Type B pancreatic cell (in vitro differentiated cells): ENCODE results near the gene FCHSD2. TPM values are rescaled to one million over a fixed set of nuclear protein-coding genes. Genes with fewer than 3 reads are reported as not detected.

Source experiments
- DNase-seq: peaks from one replicate; pipeline ENCODE4 v3.0.0; 2021; ENCODE audit warnings: mixed read lengths; ENCODE audit not compliant: unreplicated experiment; ENCODE audit errors: extremely low spot score
- H3K27ac Mint-ChIP-seq: 2 replicates; pipeline ENCODE4 v1.8.0; 2021; ENCODE audit warnings: mild to moderate bottlenecking, mixed read lengths
- H3K27me3 Mint-ChIP-seq: 2 replicates; pipeline ENCODE4 v1.8.0; 2021; ENCODE audit warnings: mixed read lengths
- H3K36me3 Mint-ChIP-seq: 2 replicates; pipeline ENCODE4 v1.8.0; 2021; ENCODE audit warnings: mixed read lengths
- H3K4me1 Mint-ChIP-seq: one replicate; pipeline ENCODE4 v1.8.0; 2021; ENCODE audit warnings: mixed read lengths; ENCODE audit not compliant: unreplicated experiment
- H3K4me3 Mint-ChIP-seq: 2 replicates; pipeline ENCODE4 v1.8.0; 2021; ENCODE audit warnings: mild to moderate bottlenecking, mixed read lengths
- H3K9me3 Mint-ChIP-seq: 2 replicates; pipeline ENCODE4 v1.8.0; 2021; ENCODE audit warnings: mixed read lengths
- total RNA-seq: library from RNA; stranded (reverse); gene quantifications from 2 replicates; pipeline ENCODE4 v1.2.1, GENCODE V29; 2021; ENCODE audit warnings: low replicate concordance
- TF ChIP-seq, protein P1 (sequence below): fragments of 200-600 bp; sonication (generic); conservative IDR thresholded peaks from 2 replicates; pipeline ENCODE4 v1.5.0; 2021; ENCODE audit warnings: antibody characterized with exemption, mild to moderate bottlenecking

The FCHSD2 gene
- total RNA-seq, 1 donor from 2014 or later: 30.8 TPM

DNA sequence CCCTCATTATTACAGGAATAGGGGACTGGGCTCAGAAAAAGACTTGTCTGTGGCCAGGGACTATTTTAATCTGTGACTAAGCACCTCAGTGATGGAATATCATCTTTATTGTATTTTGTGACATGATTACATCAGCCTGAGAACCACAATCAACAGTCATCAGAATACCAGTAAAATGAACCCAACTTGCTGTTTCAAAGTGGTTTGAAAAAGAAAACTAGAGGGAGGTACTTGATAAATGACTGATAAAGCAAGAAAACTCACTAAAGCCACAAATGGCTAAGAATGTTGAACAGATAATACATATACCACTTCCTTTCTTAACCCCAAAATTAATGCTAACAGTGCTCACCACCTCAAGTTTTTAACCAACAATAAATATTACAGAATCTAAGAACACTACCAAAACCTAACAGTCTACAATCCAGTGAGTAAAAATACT lies 172.2 kb downstream of the FCHSD2 start:
- Mint-ChIP-seq H3K9me3 (peaks cover under 1% of the 10 kb centered on the region), H3K4me3 (no peak overlapping the region), H3K4me1 (peaks cover 15% of the 10 kb centered on the region), H3K27ac (no peak overlapping the region), H3K36me3 (peaks cover 13% of the 10 kb centered on the region), H3K27me3 (no peaks in the 10 kb centered on the region)
- TF ChIP-seq, protein P1, sequence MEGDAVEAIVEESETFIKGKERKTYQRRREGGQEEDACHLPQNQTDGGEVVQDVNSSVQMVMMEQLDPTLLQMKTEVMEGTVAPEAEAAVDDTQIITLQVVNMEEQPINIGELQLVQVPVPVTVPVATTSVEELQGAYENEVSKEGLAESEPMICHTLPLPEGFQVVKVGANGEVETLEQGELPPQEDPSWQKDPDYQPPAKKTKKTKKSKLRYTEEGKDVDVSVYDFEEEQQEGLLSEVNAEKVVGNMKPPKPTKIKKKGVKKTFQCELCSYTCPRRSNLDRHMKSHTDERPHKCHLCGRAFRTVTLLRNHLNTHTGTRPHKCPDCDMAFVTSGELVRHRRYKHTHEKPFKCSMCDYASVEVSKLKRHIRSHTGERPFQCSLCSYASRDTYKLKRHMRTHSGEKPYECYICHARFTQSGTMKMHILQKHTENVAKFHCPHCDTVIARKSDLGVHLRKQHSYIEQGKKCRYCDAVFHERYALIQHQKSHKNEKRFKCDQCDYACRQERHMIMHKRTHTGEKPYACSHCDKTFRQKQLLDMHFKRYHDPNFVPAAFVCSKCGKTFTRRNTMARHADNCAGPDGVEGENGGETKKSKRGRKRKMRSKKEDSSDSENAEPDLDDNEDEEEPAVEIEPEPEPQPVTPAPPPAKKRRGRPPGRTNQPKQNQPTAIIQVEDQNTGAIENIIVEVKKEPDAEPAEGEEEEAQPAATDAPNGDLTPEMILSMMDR: no peak
- DNase-seq: no peak

DNA sequence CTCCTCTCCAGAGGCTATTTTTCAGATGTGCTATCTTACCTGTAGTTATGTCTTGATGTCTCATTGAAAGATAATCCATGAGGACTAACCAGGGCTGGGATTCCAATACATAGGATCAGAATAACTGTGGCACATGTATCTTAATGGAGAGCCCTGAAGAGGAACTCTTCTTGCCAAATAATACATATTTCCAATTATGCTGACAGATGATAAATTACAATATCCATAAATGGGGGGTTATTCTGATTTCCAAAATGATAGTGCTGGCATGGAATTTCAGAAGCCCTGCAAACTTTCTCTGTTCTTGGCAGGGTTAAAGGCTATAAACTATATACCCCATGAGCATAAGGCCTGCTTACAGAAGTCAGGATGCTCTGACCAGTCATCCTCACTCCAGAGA lies 173.7 kb downstream of the FCHSD2 start:
- Mint-ChIP-seq H3K4me1 (peaks cover 15% of the 10 kb centered on the region), H3K36me3 (peaks cover 7% of the 10 kb centered on the region), H3K27me3 (no peaks in the 10 kb centered on the region), H3K27ac (no peak overlapping the region), H3K9me3 (no peaks in the 10 kb centered on the region), H3K4me3 (no peak overlapping the region)
- TF ChIP-seq, protein P1: no peak
- DNase-seq: no peak

DNA sequence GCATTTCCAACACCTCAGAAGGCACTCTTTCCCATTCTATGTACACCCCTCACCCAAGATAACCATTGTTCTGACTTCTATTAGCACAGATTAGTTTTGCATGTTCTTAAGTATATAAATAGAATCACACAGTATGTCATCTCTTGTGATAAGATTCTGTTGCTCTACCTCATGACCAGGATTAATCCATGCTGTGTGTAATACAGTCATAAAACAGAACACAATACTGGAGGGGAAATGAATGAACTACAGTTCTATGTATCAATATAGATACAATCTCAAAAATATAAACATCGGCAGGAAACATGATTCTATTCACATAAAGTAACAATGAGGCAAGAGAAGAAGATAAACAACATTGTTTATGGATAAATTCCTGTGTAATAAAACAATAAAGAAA lies 176.4 kb downstream of the FCHSD2 start:
- TF ChIP-seq, protein P1: no peak
- peaks cover 8% of the 10 kb centered on the region for H3K4me1 Mint-ChIP-seq
- H3K27ac Mint-ChIP-seq: no peak overlapping the region
- H3K36me3 Mint-ChIP-seq: peaks cover 5% of the 10 kb centered on the region
- H3K27me3 Mint-ChIP-seq: no peaks in the 10 kb centered on the region
- H3K4me3 Mint-ChIP-seq: no peak overlapping the region
- no peaks in the 10 kb centered on the region for H3K9me3 Mint-ChIP-seq
- no peak for DNase-seq

DNA sequence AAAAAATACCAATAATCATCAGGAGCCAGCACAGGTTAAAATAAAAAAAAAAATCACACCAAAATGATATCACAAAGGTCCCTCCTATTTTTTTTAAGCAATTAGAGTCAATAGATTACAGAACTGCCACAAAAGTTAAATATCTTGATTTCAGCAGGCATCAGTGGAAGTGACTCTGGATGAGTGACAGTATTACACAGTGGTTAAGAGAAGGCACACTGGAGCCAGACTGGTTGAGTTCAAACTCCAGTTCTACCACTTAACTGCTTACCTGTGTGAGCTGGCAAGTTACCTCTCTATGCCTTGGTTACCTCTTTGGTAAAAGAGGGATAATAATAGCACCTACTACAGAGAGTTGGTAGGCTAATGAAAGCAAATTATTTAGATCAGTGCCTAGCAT lies 179.4 kb downstream of the FCHSD2 start:
- no peaks in the 10 kb centered on the region for H3K27me3 Mint-ChIP-seq
- H3K36me3 Mint-ChIP-seq: peaks cover 5% of the 10 kb centered on the region
- no peaks in the 10 kb centered on the region for H3K9me3 Mint-ChIP-seq
- no peak for DNase-seq
- no peak overlapping the region for H3K4me3 Mint-ChIP-seq
- H3K4me1 Mint-ChIP-seq: no peaks in the 10 kb centered on the region
- TF ChIP-seq, protein P1: no peak
- no peak overlapping the region for H3K27ac Mint-ChIP-seq

DNA sequence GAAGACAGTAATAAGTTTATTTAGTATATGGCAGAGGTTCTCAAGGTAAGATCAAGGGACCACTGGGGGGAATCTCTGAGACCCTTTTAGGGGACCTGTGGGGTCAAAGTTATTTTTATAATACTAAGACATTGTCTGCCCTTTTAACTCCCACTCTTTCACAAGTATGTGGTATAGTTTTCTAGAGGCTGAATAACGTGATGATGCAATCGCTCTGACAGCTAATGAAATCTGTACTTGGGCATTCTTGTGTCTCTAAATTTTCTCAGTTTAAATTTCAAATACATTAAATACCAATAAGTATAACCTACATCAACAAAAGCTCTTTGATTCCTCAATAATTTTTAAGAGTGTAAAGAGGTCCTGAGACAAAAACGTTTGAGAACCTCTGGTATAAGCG lies 180.0 kb downstream of the FCHSD2 start:
- TF ChIP-seq, protein P1: no peak
- H3K4me3 Mint-ChIP-seq: no peak overlapping the region
- DNase-seq: no peak
- no peaks in the 10 kb centered on the region for H3K9me3 Mint-ChIP-seq
- no peaks in the 10 kb centered on the region for H3K4me1 Mint-ChIP-seq
- H3K27me3 Mint-ChIP-seq: no peaks in the 10 kb centered on the region
- H3K27ac Mint-ChIP-seq: no peak overlapping the region
- H3K36me3 Mint-ChIP-seq: peaks cover 5% of the 10 kb centered on the region
